Activated CD4-positive, alpha-beta T cell treated with anti-CD3 and anti-CD28 coated beads, Interleukin-2, amount 10 ng/mL, durations not matched to agents 24 days and 14 days (primary cell): Measurements from ENCODE around the gene MAN1A1. TPM values are rescaled to one million over a fixed set of nuclear protein-coding genes. Genes with fewer than 3 reads are reported as not detected.

Experiments
- DNase-seq: peaks from one replicate; pipeline ENCODE4 v3.0.0; 2022
- H3K27ac Mint-ChIP-seq: one replicate; pipeline ENCODE4 v1.8.0; 2022; ENCODE audit warnings: mild to moderate bottlenecking, mixed read lengths
- H3K27me3 Mint-ChIP-seq: one replicate; pipeline ENCODE4 v1.8.0; 2022; ENCODE audit warnings: mixed read lengths
- H3K36me3 Mint-ChIP-seq: one replicate; pipeline ENCODE4 v1.8.0; 2022; ENCODE audit warnings: low read depth, mild to moderate bottlenecking, mixed read lengths
- H3K4me1 Mint-ChIP-seq: one replicate; pipeline ENCODE4 v1.8.0; 2021; ENCODE audit warnings: mixed read lengths
- H3K4me3 Mint-ChIP-seq: one replicate; pipeline ENCODE4 v1.8.0; 2022; ENCODE audit warnings: mild to moderate bottlenecking, moderate library complexity, mixed read lengths
- H3K9me3 Mint-ChIP-seq: one replicate; pipeline ENCODE4 v1.8.0; 2021; ENCODE audit warnings: mixed read lengths
- intact Hi-C: fragments of 100-400 bp; cut with micrococcal nuclease; formaldehyde crosslinking; loops from one replicate; pipeline ENCODE4 v1.15.1; 2023
- total RNA-seq: library from RNA; stranded (reverse); gene quantifications from 2 replicates; pipeline ENCODE4 v1.2.3, GENCODE V29; 2022

Gene MAN1A1
- total RNA-seq, 1 donor from 2014 or later: 43.7 TPM

GRCh38 chr6:119152187-119152586 is 197.4 kb downstream of the MAN1A1 start:
- peaks cover 2% of the 10 kb centered on the region for H3K36me3 Mint-ChIP-seq
- H3K9me3 Mint-ChIP-seq: peaks cover 7% of the 10 kb centered on the region
- peak; percentile 4 for DNase-seq
- H3K4me1 Mint-ChIP-seq: peaks cover 30% of the 10 kb centered on the region
- intact Hi-C loops: no loop called here
- H3K4me3 Mint-ChIP-seq: no peak overlapping the region
- H3K27ac Mint-ChIP-seq: no peak overlapping the region
- H3K27me3 Mint-ChIP-seq: peaks cover 11% of the 10 kb centered on the region

- peaks cover 55% of the 10 kb centered on the region for H3K4me1 Mint-ChIP-seq
- peaks cover 2% of the 10 kb centered on the region for H3K36me3 Mint-ChIP-seq
- no peak overlapping the region for H3K27ac Mint-ChIP-seq
Observed at GRCh38 chr6:119148825-119149525, 200.6 kb downstream of the MAN1A1 start.

GRCh38 chr6:119148098-119148824 is 201.3 kb downstream of the MAN1A1 start:
- intact Hi-C loops: loop anchor here (2.0 to 10.0 kb wide), 3 partner anchors 587 to 827 kb away; no protein-coding TSS in a partner anchor
- DNase-seq: peak; percentile 68
- Mint-ChIP-seq H3K4me3 (peak overlapping the region; percentile 38), H3K9me3 (peaks cover 7% of the 10 kb centered on the region), H3K27ac (peak overlapping the region; percentile 63), H3K4me1 (peaks cover 56% of the 10 kb centered on the region), H3K27me3 (peaks cover under 1% of the 10 kb centered on the region), H3K36me3 (peaks cover 2% of the 10 kb centered on the region)

More at GRCh38 chr6:119148825-119149525, 200.6 kb downstream of the MAN1A1 start:
- no peak for DNase-seq
- Mint-ChIP-seq H3K27me3 (peaks cover 5% of the 10 kb centered on the region), H3K9me3 (peaks cover 7% of the 10 kb centered on the region), H3K4me3 (no peak overlapping the region)
- intact Hi-C loops: loop anchor here (2.0 to 10.0 kb wide), 3 partner anchors 586 to 826 kb away; no protein-coding TSS in a partner anchor

GRCh38 chr6:119147101-119148053 is 202.2 kb downstream of the MAN1A1 start:
- DNase-seq: peak; percentile 78
- intact Hi-C loops: loop anchor here (1.0 to 10.0 kb wide), 8 partner anchors 18 to 827 kb away; no protein-coding TSS in a partner anchor
- peaks cover 56% of the 10 kb centered on the region for H3K4me1 Mint-ChIP-seq
- peaks cover 2% of the 10 kb centered on the region for H3K36me3 Mint-ChIP-seq
- H3K27ac Mint-ChIP-seq: peak overlapping the region; percentile 86
- no peaks in the 10 kb centered on the region for H3K27me3 Mint-ChIP-seq
- H3K9me3 Mint-ChIP-seq: peaks cover 7% of the 10 kb centered on the region
- peak overlapping the region; percentile 36 for H3K4me3 Mint-ChIP-seq

GRCh38 chr6:119145111-119145510 is 204.4 kb downstream of the MAN1A1 start:
- intact Hi-C loops: loop anchor here (10.0 kb wide), 2 partner anchors 590 to 830 kb away; no protein-coding TSS in a partner anchor
- peaks cover 47% of the 10 kb centered on the region for H3K4me1 Mint-ChIP-seq
- DNase-seq: peak; percentile 65
- peak overlapping the region; percentile 12 for H3K4me3 Mint-ChIP-seq
- peak overlapping the region; percentile 47 for H3K27ac Mint-ChIP-seq
- H3K36me3 Mint-ChIP-seq: peaks cover 2% of the 10 kb centered on the region
- peaks cover 7% of the 10 kb centered on the region for H3K9me3 Mint-ChIP-seq
- no peaks in the 10 kb centered on the region for H3K27me3 Mint-ChIP-seq

- intact Hi-C loops: loop anchor here (10.0 kb wide), 2 partner anchors 592 to 832 kb away; no protein-coding TSS in a partner anchor
- Mint-ChIP-seq H3K36me3 (no peaks in the 10 kb centered on the region), H3K27ac (no peak overlapping the region), H3K4me3 (no peak overlapping the region), H3K9me3 (no peaks in the 10 kb centered on the region), H3K27me3 (no peaks in the 10 kb centered on the region), H3K4me1 (peaks cover 41% of the 10 kb centered on the region)
- DNase-seq: no peak
Observed at GRCh38 chr6:119142637-119143036, 206.9 kb downstream of the MAN1A1 start.

GRCh38 chr6:119142041-119142440 is 207.5 kb downstream of the MAN1A1 start:
- Mint-ChIP-seq H3K27me3 (no peaks in the 10 kb centered on the region), H3K36me3 (no peaks in the 10 kb centered on the region), H3K4me3 (no peak overlapping the region), H3K9me3 (no peaks in the 10 kb centered on the region), H3K4me1 (peaks cover 36% of the 10 kb centered on the region), H3K27ac (no peak overlapping the region)
- DNase-seq: no peak
- intact Hi-C loops: loop anchor here (10.0 kb wide), 2 partner anchors 593 to 833 kb away; no protein-coding TSS in a partner anchor

GRCh38 chr6:119140196-119141140 is 209.1 kb downstream of the MAN1A1 start:
- Mint-ChIP-seq H3K4me3 (no peak overlapping the region), H3K36me3 (no peaks in the 10 kb centered on the region), H3K9me3 (no peaks in the 10 kb centered on the region), H3K27ac (no peak overlapping the region), H3K27me3 (peaks cover under 1% of the 10 kb centered on the region), H3K4me1 (peaks cover 24% of the 10 kb centered on the region)
- no peak for DNase-seq
- intact Hi-C loops: loop anchor here (10.0 kb wide), 2 partner anchors 594 to 834 kb away; no protein-coding TSS in a partner anchor

GRCh38 chr6:119138906-119139541 is 210.5 kb downstream of the MAN1A1 start:
- Mint-ChIP-seq H3K36me3 (no peaks in the 10 kb centered on the region), H3K4me3 (peak overlapping the region; percentile 46), H3K9me3 (no peaks in the 10 kb centered on the region), H3K4me1 (peaks cover 13% of the 10 kb centered on the region), H3K27ac (peak overlapping the region; percentile 59), H3K27me3 (peaks cover 4% of the 10 kb centered on the region)
- no peak for DNase-seq
- intact Hi-C loops: loop anchor here (5.0 kb wide), 1 partner anchor 33 kb away; no protein-coding TSS in a partner anchor

- intact Hi-C loops: loop anchor here (5.0 kb wide), 1 partner anchor 35 kb away; no protein-coding TSS in a partner anchor
- H3K4me1 Mint-ChIP-seq: peaks cover 12% of the 10 kb centered on the region
Observed at GRCh38 chr6:119137194-119138072, 212.1 kb downstream of the MAN1A1 start.

GRCh38 chr6:119134752-119135151 is 214.8 kb downstream of the MAN1A1 start:
- intact Hi-C loops: loop anchor here (5.0 kb wide), 1 partner anchor 38 kb away; no protein-coding TSS in a partner anchor
- H3K4me3 Mint-ChIP-seq: no peak overlapping the region
- H3K27me3 Mint-ChIP-seq: peaks cover 4% of the 10 kb centered on the region
- no peak overlapping the region for H3K27ac Mint-ChIP-seq
- H3K9me3 Mint-ChIP-seq: no peaks in the 10 kb centered on the region
- no peaks in the 10 kb centered on the region for H3K36me3 Mint-ChIP-seq
- no peak for DNase-seq
- H3K4me1 Mint-ChIP-seq: peaks cover 13% of the 10 kb centered on the region

More at GRCh38 chr6:119137194-119138072, 212.1 kb downstream of the MAN1A1 start:
- DNase-seq: no peak
- H3K27ac Mint-ChIP-seq: no peak overlapping the region
- H3K9me3 Mint-ChIP-seq: no peaks in the 10 kb centered on the region
- H3K36me3 Mint-ChIP-seq: no peaks in the 10 kb centered on the region
- peaks cover 4% of the 10 kb centered on the region for H3K27me3 Mint-ChIP-seq
- no peak overlapping the region for H3K4me3 Mint-ChIP-seq
